ELF-1 (cell line): ENCODE data around the gene PLIN1.

Experiments used
- DNase-seq: peaks from one replicate; pipeline ENCODE4 v3.0.0-alpha.2; 2016; ENCODE audit warnings: low read depth, low spot score

Gene PLIN1

GRCh38 chr15:89654301-89654761 is 24.8 kb downstream of the PLIN1 start:
- DNase-seq = no peak

- no peak for DNase-seq
These were observed 25.6 kb downstream of the PLIN1 start for GRCh38 chr15:89653578-89653977.

- no peak for DNase-seq
These were observed 26.5 kb downstream of the PLIN1 start for GRCh38 chr15:89652666-89653065.

GRCh38 chr15:89652131-89652530 is 27.0 kb downstream of the PLIN1 start:
- no peak for DNase-seq

- no peak for DNase-seq
These were observed 29.5 kb downstream of the PLIN1 start for GRCh38 chr15:89649716-89650115.

- DNase-seq = no peak
These were observed 30.0 kb downstream of the PLIN1 start for GRCh38 chr15:89649013-89649625.

- DNase-seq = peak; percentile 35
These were observed 30.8 kb downstream of the PLIN1 start for GRCh38 chr15:89648106-89649012.

GRCh38 chr15:89647191-89647851 is 31.8 kb downstream of the PLIN1 start:
- DNase-seq = peak; percentile 88

GRCh38 chr15:89646416-89647141 is 32.6 kb downstream of the PLIN1 start:
- no peak for DNase-seq

GRCh38 chr15:89645680-89646079 is 33.5 kb downstream of the PLIN1 start:
- no peak for DNase-seq

- DNase-seq = no peak
These were observed 37.1 kb downstream of the PLIN1 start for GRCh38 chr15:89642106-89642505.

- DNase-seq = no peak
These were observed 38.1 kb downstream of the PLIN1 start for GRCh38 chr15:89641053-89641452.

GRCh38 chr15:89640245-89640644 is 38.9 kb downstream of the PLIN1 start:
- no peak for DNase-seq

GRCh38 chr15:89633585-89633984 is 45.6 kb downstream of the PLIN1 start:
- no peak for DNase-seq

- no peak for DNase-seq
These were observed 46.4 kb downstream of the PLIN1 start for GRCh38 chr15:89632563-89633430.

GRCh38 chr15:89631902-89632264 is 47.3 kb downstream of the PLIN1 start:
- DNase-seq = no peak

- DNase-seq = no peak
These were observed 47.9 kb downstream of the PLIN1 start for GRCh38 chr15:89630974-89631901.

- DNase-seq = no peak
These were observed 48.9 kb downstream of the PLIN1 start for GRCh38 chr15:89630260-89630659.

GRCh38 chr15:89629829-89630228 is 49.3 kb downstream of the PLIN1 start:
- DNase-seq = no peak
